Central memory CD8-positive, alpha-beta T cell (primary cell): ENCODE data around the gene KISS1R.

Experiments
- ATAC-seq: fragments of 150-1000 bp; cut with Tn5 transposase; replicated peaks from 2 replicates; pipeline ENCODE4 v1.10.0; 2022; ENCODE audit warnings: mild to moderate bottlenecking, moderate FRiP score, moderate number of reproducible peaks; ENCODE audit not compliant: poor library complexity, severe bottlenecking; ENCODE audit errors: extremely low read depth
- DNase-seq, 2 donors: peaks; one replicate each; pipeline ENCODE4 v3.0.0; 2021; ENCODE audit warnings: low spot score in 2 of 2
- H3K27ac Mint-ChIP-seq: one replicate; pipeline ENCODE4 v1.8.0; 2022; ENCODE audit warnings: low read depth, mild to moderate bottlenecking, moderate library complexity, mixed read lengths
- H3K27me3 Mint-ChIP-seq: one replicate; pipeline ENCODE4 v1.8.0; 2022; ENCODE audit warnings: mixed read lengths
- H3K36me3 Mint-ChIP-seq: one replicate; pipeline ENCODE4 v1.8.0; 2022; ENCODE audit warnings: mild to moderate bottlenecking, moderate library complexity, mixed read lengths; ENCODE audit not compliant: insufficient read depth
- H3K4me1 Mint-ChIP-seq: one replicate; pipeline ENCODE4 v1.8.0; 2022; ENCODE audit warnings: mixed read lengths
- H3K4me3 Mint-ChIP-seq: one replicate; pipeline ENCODE4 v1.8.0; 2022; ENCODE audit warnings: mild to moderate bottlenecking, moderate library complexity, mixed read lengths
- H3K9me3 Mint-ChIP-seq: one replicate; pipeline ENCODE4 v1.8.0; 2022; ENCODE audit warnings: mixed read lengths

Gene KISS1R

GRCh38 chr19:933553-933882, 16.4 kb downstream of the KISS1R start:
- H3K36me3 Mint-ChIP-seq, result peaks cover 4% of the 10 kb centered on the region
- DNase-seq (no peak), ATAC-seq (no peak)
- H3K27me3 Mint-ChIP-seq, result no peaks in the 10 kb centered on the region
- no peak overlapping the region for H3K27ac Mint-ChIP-seq
- no peaks in the 10 kb centered on the region for H3K9me3 Mint-ChIP-seq
- peaks cover 14% of the 10 kb centered on the region for H3K4me1 Mint-ChIP-seq
- peak overlapping the region; percentile 63 for H3K4me3 Mint-ChIP-seq

GRCh38 chr19:934197-934840, 17.2 kb downstream of the KISS1R start:
- no peak overlapping the region for H3K27ac Mint-ChIP-seq
- ATAC-seq, result no peak
- no peak overlapping the region for H3K4me3 Mint-ChIP-seq
- peaks cover 14% of the 10 kb centered on the region for H3K4me1 Mint-ChIP-seq
- H3K27me3 Mint-ChIP-seq, result no peaks in the 10 kb centered on the region
- H3K9me3 Mint-ChIP-seq, result no peaks in the 10 kb centered on the region
- DNase-seq, result no peak
- peaks cover 4% of the 10 kb centered on the region for H3K36me3 Mint-ChIP-seq

DNA sequence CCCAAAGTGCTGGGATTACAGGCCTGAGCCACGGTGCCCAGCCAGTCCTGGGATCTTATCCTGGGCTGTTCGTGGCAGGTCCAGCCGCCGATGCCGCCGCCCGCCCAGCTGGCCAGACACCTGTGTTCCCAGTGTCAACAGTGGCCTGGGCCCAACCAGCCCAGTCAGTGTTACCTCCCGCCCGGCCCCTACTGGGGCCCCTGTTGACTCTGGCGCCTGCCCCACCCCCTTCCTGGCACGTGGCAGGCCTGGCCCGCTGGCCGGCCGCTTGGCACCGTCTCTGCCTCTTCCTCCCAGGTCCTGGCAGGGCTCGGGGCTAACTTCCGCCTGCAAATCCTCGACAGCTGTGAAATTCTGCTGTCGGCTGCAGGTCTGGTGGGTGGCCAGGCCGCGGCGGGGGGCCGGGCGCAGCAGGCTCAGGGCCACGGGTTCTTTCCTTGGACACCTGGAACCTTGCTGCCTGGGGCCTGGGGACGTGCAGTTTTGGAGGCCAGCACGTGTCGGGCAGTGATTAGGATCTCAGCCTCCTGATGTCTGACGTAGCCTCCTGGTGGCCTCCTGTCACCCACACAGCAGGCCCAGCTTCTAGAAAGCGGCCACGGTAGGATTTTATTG, 17.8 kb downstream of the KISS1R start:
- Mint-ChIP-seq H3K36me3 (peaks cover 5% of the 10 kb centered on the region), H3K4me3 (no peak overlapping the region), H3K27ac (no peak overlapping the region), H3K9me3 (no peaks in the 10 kb centered on the region), H3K27me3 (no peaks in the 10 kb centered on the region), H3K4me1 (peaks cover 20% of the 10 kb centered on the region)
- DNase-seq (no peak), ATAC-seq (no peak)

GRCh38 chr19:936175-936546, 19.0 kb downstream of the KISS1R start:
- H3K4me1 Mint-ChIP-seq, result peaks cover 28% of the 10 kb centered on the region
- H3K9me3 Mint-ChIP-seq, result no peaks in the 10 kb centered on the region
- DNase-seq (no peak), ATAC-seq (no peak)
- no peak overlapping the region for H3K27ac Mint-ChIP-seq
- peaks cover 4% of the 10 kb centered on the region for H3K36me3 Mint-ChIP-seq
- H3K4me3 Mint-ChIP-seq, result no peak overlapping the region
- H3K27me3 Mint-ChIP-seq, result no peaks in the 10 kb centered on the region

- Mint-ChIP-seq H3K4me3 (no peak overlapping the region), H3K27ac (peak overlapping the region; percentile 29), H3K4me1 (peaks cover 31% of the 10 kb centered on the region)
Observed at GRCh38 chr19:937259-937694, 20.1 kb downstream of the KISS1R start.

DNA sequence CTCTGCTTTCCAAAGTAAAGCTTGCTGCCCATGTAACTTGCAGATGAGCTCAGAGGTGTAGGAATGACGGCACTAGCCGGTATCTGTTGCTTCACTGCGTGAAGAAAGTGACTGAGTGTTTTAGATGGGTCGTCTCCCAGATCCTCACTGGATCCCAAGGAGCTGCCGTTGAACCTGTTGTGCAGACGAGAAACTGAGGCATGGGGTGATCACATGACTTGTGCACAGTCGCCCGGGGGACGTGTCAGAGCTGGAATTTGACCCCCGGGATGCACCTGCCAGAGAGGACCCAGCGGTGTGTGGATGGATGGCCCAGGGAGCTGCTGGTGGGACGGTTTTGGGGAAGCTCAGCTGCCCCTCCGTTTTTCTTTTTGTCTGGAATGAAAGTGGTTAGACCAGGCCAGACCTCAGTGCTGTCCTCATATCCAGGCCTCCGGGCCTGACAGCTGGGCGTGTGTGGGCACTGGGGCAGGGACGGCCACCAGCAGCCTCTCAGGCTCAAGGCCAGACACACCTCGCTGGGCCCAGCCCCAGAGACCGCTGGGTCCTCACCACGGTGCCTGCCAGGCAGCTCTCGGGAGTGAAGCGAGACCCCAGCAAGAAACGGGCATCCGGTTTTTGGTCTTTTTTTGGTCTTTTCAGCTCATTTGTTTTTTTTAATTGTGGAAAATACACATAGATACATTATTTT, 21.2 kb downstream of the KISS1R start:
- Mint-ChIP-seq H3K9me3 (no peaks in the 10 kb centered on the region), H3K4me1 (peaks cover 24% of the 10 kb centered on the region), H3K4me3 (no peak overlapping the region), H3K36me3 (peaks cover 8% of the 10 kb centered on the region), H3K27me3 (no peaks in the 10 kb centered on the region), H3K27ac (no peak overlapping the region)
- ATAC-seq, result no peak
- DNase-seq, result no peak

More at GRCh38 chr19:937259-937694, 20.1 kb downstream of the KISS1R start:
- ATAC-seq, result peak; percentile 35
- H3K27me3 Mint-ChIP-seq, result no peaks in the 10 kb centered on the region
- H3K9me3 Mint-ChIP-seq, result no peaks in the 10 kb centered on the region
- DNase-seq, result peak in 1 of 2 donors; percentile 39
- H3K36me3 Mint-ChIP-seq, result peaks cover 4% of the 10 kb centered on the region

DNA sequence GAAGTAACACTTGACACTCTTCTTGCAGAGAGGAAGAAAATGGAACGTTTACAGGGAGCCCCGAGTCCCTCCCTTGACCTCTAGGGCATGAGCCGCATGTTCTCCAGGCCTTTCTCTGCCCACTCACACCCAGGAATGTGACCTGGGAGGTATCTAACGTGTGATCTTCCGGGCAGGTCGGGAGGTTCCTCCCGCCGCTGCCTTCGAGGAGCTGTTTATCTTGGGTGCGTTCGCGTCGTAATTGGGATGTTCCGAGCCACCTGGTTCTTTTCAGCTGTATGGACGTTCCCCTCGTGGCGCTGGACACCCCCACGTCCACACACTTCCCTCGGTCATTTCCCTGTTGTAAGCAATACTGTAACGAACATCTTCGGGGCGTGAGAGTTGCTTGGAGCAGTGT, 22.3 kb downstream of the KISS1R start:
- no peak for ATAC-seq

GRCh38 chr19:939922-940321, 22.8 kb downstream of the KISS1R start:
- H3K27ac Mint-ChIP-seq, result peak overlapping the region; percentile 92
- no peak for ATAC-seq
- no peak for DNase-seq
- H3K4me3 Mint-ChIP-seq, result peak overlapping the region; percentile 76
- no peaks in the 10 kb centered on the region for H3K27me3 Mint-ChIP-seq
- H3K4me1 Mint-ChIP-seq, result peaks cover 24% of the 10 kb centered on the region
- H3K36me3 Mint-ChIP-seq, result peaks cover 12% of the 10 kb centered on the region
- no peaks in the 10 kb centered on the region for H3K9me3 Mint-ChIP-seq

More for the DNA sequence above, 22.3 kb downstream of the KISS1R start:
- no peaks in the 10 kb centered on the region for H3K27me3 Mint-ChIP-seq
- H3K36me3 Mint-ChIP-seq, result peaks cover 12% of the 10 kb centered on the region
- no peak overlapping the region for H3K27ac Mint-ChIP-seq
- peaks cover 24% of the 10 kb centered on the region for H3K4me1 Mint-ChIP-seq
- H3K4me3 Mint-ChIP-seq, result peak overlapping the region; percentile 76
- no peaks in the 10 kb centered on the region for H3K9me3 Mint-ChIP-seq
- no peak for DNase-seq

GRCh38 chr19:940591-941291, 23.6 kb downstream of the KISS1R start:
- Mint-ChIP-seq H3K4me1 (peaks cover 24% of the 10 kb centered on the region), H3K9me3 (no peaks in the 10 kb centered on the region), H3K36me3 (peaks cover 12% of the 10 kb centered on the region), H3K4me3 (peak overlapping the region; percentile 76), H3K27ac (peak overlapping the region; percentile 92), H3K27me3 (no peaks in the 10 kb centered on the region)
- peak; percentile 76 for ATAC-seq
- DNase-seq, result peak; percentile 60 to 75

- Mint-ChIP-seq H3K27ac (no peak overlapping the region), H3K4me1 (peaks cover 24% of the 10 kb centered on the region), H3K36me3 (peaks cover 12% of the 10 kb centered on the region), H3K4me3 (peak overlapping the region; percentile 75), H3K9me3 (no peaks in the 10 kb centered on the region), H3K27me3 (no peaks in the 10 kb centered on the region)
- ATAC-seq (no peak), DNase-seq (no peak)
Observed at GRCh38 chr19:941292-942132, 24.4 kb downstream of the KISS1R start.

DNA sequence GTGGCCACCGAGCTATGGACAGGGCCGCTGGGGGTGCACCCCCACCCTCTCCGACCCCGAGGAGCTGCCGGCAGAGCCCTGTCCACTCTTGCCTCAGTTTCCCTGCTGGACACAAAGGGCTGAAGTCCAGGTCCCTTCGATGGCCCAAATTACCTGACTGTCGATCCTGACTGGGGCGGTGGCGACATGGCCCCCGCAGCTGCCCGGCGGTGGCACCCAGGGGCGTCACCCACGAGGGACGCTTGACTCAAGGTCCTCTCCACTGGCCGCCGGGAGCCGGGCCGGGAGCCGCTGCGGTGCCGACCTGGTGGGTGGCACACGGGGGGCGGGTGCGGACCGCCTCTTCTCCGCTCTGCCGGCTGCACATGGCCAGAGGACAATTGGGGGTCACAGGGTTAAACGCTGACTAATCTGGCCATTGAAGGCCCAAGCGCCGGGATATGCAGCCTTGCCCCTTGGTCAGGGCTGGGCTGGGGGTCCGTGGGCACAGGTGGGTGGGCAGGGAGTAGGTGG, 25.1 kb downstream of the KISS1R start:
- no peak overlapping the region for H3K4me3 Mint-ChIP-seq
- ATAC-seq (no peak), DNase-seq (no peak)
- H3K27ac Mint-ChIP-seq, result no peak overlapping the region
- H3K9me3 Mint-ChIP-seq, result no peaks in the 10 kb centered on the region
- H3K27me3 Mint-ChIP-seq, result no peaks in the 10 kb centered on the region
- H3K36me3 Mint-ChIP-seq, result peaks cover 12% of the 10 kb centered on the region
- H3K4me1 Mint-ChIP-seq, result peaks cover 24% of the 10 kb centered on the region
